ENCODE data around the gene MED29. TPM values are rescaled to one million over a fixed set of nuclear protein-coding genes. Genes with fewer than 3 reads are reported as not detected.

The MED29 gene
- total and polyA plus RNA-seq, 2 of the 13 experiments (the other 11 are each of a cell fraction or from before 2014, with no cell fraction given), result 14.0 to 19.7 TPM

- TF ChIP-seq CHD4 (IDR thresholded peaks at IDR 0.05; ENCODE audit: borderline replicate concordance, low read length) (no peak), FOXA3 (CRISPR knock-in tag; IDR thresholded peaks at IDR 0.05) (peak; percentile 46; the same call in 1 of the 2 replicates), ZBTB26 (CRISPR knock-in tag; IDR thresholded peaks at IDR 0.05; ENCODE audit: borderline replicate concordance) (0 out of 2 replicates have a peak, but pooled peaks have one; percentile 22), ZNF441 (CRISPR knock-in tag; IDR thresholded peaks at IDR 0.05; ENCODE audit: borderline replicate concordance) (0 out of 2 replicates have a peak, but pooled peaks have one; percentile 19), ZNF737 (CRISPR knock-in tag; IDR thresholded peaks at IDR 0.05; ENCODE audit: borderline replicate concordance) (no peak), ZBTB25 (CRISPR knock-in tag; IDR thresholded peaks at IDR 0.05) (0 out of 2 replicates have a peak, but pooled peaks have one; percentile 28), NR2F6 (IDR thresholded peaks at IDR 0.05) (no peak), NR2F6 (CRISPR knock-in tag; IDR thresholded peaks at IDR 0.05) (peak; percentile 23; the same call in 1 of the 2 replicates), KAT8 (CRISPR knock-in tag; IDR thresholded peaks at IDR 0.05) (no peak), THAP11 (CRISPR knock-in tag; IDR thresholded peaks at IDR 0.05) (peak; percentile 46; the same call in 1 of the 2 replicates), JDP2 (CRISPR knock-in tag; IDR thresholded peaks at IDR 0.05; ENCODE audit: borderline replicate concordance) (no peak), ZNF746 (CRISPR knock-in tag; IDR thresholded peaks at IDR 0.05) (no peak), TSC22D2 (CRISPR knock-in tag; IDR thresholded peaks at IDR 0.05; ENCODE audit: borderline replicate concordance) (0 out of 2 replicates have a peak, but pooled peaks have one; percentile 14), DNMT1 (CRISPR knock-in tag; IDR thresholded peaks at IDR 0.05) (no peak), TAF15 (IDR thresholded peaks at IDR 0.05; ENCODE audit: low read depth, low read length, poor library complexity, severe bottlenecking) (no peak), FUBP1 (CRISPR knock-in tag; IDR thresholded peaks at IDR 0.05; ENCODE audit: borderline replicate concordance) (no peak), ATF6 (CRISPR knock-in tag; conservative IDR thresholded peaks at IDR 0.05) (no peak), CREBL2 (CRISPR knock-in tag; IDR thresholded peaks at IDR 0.05; ENCODE audit: borderline replicate concordance) (no peak), HDAC2 (CRISPR knock-in tag; IDR thresholded peaks at IDR 0.05) (peak; percentile 48), ZSCAN12 (CRISPR knock-in tag; IDR thresholded peaks at IDR 0.05) (no peak), MBNL3 (CRISPR knock-in tag; conservative IDR thresholded peaks at IDR 0.05) (no peak), ZNF292 (CRISPR knock-in tag; IDR thresholded peaks at IDR 0.05; ENCODE audit: borderline replicate concordance, low read depth) (0 out of 2 replicates have a peak, but pooled peaks have one; percentile 36), PCBP1 (IDR thresholded peaks at IDR 0.05; ENCODE audit: borderline replicate concordance, low read depth, low read length) (no peak)
Measured at GRCh38 chr19:39428283-39429112, 37.3 kb downstream of the MED29 start (continued).

All from HepG2 (cell line).